HG02798 (cell line): Measurements from ENCODE around the gene RFXAP.
"Not testable (repeated sequence)": the region's sequence is repeated elsewhere in the genome, so short reads cannot be mapped to it uniquely, and the experiment has no call there.

Experiments
- ATAC-seq: cut with Tn5 transposase; IDR thresholded peaks from one replicate; pipeline ENCODE4 v1.9.1; 2021; ENCODE audit warnings: mild to moderate bottlenecking; ENCODE audit not compliant: unreplicated experiment, poor library complexity

RFXAP gene, protein sequence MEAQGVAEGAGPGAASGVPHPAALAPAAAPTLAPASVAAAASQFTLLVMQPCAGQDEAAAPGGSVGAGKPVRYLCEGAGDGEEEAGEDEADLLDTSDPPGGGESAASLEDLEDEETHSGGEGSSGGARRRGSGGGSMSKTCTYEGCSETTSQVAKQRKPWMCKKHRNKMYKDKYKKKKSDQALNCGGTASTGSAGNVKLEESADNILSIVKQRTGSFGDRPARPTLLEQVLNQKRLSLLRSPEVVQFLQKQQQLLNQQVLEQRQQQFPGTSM

DNA sequence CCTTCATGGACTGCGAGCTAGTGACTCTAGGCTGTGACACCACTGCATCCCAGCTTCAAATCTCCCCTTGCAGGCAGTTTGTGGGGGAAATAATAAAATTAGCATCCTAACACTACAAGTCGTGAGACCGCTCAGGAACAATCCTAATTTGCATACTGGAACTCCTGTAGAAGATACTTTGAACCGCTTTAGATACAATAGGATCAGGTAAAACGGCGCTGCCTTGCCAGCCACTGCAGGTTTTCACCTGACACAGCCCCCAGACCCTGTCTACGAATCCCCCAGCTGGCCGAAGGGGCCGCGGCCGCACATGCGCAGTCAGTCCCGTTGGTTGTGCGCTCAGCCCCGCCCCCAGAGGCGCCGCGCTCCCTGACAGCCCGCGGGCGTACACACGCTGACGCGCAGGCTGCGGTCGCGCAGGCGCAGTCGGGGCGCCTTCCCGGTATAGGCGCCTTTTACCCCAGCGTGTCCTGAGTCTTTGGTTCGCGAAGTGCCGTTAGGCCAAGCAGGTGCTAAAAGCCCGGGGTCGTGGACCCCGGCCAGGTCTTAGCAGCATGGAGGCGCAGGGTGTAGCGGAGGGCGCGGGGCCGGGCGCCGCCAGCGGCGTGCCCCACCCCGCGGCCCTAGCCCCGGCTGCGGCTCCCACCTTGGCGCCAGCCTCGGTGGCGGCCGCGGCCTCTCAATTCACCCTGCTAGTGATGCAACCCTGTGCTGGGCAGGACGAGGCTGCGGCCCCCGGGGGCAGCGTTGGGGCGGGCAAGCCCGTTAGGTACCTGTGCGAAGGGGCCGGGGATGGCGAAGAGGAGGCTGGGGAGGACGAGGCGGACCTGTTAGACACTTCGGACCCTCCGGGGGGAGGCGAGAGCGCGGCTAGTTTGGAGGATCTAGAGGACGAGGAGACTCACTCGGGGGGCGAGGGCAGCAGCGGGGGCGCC lies at the start of gene RFXAP:
TSS of gene RFXAP (plus strand) at position 419 of the 935 bp plus-strand sequence. CDS start at position 555, 136 bp downstream.
- peak; percentile 92 for ATAC-seq

DNA sequence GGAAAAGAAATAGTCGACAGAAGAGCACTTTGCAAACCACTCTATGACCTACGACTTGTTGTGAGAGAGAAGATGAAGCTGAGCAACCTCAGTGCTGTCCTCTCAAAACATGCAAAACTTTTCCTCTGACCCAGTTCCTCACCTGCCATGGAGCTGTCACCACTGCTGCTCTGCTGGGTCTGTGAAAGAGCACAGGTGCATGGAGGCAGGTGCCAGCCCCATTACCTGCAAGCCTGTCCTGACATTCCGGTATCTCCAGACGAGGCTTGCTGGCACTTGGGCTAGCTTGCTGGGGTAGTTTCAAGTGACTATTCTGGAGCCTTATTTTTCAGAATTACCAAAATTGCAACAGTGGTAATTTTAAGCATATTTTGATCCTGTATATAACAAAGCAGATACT lies 49.5 kb upstream of the RFXAP start:
- no peak for ATAC-seq

DNA sequence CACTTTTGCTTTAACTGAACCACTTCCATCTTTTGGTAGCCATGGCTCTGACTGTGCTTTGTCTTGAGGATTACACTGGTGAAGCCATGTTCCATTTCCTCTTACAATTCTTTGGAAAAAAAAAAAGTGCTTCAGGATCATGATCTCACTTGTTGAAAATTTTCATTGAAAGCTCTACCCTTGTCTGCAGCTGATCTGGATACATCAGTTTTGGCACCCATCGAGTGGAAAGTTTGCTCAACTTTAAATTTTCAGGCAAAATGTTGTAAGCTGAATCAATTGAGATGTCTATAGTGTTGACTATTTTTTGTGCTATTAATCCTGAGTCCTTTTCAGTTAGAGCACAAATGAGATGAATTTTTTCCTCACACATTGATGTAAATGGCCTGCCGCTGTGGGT lies 48.3 kb upstream of the RFXAP start:
- ATAC-seq, result no peak

DNA sequence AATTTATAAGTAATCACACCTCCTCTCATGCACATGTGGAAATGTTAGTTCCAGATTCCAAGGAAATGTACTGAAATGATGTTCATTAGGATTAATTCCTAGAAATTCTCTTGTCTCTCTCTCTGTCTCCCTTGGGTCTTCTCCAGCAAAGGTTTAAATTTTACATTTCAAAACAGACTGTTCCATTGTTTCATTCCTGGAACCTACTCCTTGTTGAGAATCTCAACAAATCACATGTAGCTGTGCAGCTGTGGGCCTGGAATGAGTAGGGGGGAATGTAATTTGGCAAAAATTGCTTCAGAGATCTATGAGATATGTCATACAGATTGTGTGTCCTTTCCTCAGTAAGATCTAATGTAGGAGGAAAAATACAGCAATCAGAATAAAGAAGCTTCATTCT lies 46.2 kb upstream of the RFXAP start:
- ATAC-seq, result no peak

DNA sequence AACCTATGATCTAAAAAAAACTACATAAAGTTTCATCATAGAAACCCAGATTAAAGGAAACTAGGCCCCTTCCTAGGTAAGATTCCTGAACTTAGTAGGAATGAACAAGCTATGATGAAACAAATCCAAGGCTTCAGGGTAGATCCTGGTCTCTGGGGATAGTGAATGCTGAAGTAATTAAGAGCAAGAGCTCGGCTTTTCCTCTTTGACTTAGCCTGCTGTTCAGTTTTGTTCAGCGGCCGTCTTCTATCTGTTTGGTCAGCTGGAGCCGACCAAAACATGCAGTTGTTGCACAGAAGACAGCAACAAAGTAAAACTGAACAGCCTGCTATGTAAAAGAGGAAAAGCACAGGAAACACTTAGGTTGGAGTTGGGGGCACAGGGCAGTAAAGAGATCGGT lies 44.1 kb upstream of the RFXAP start:
- no peak for ATAC-seq

DNA sequence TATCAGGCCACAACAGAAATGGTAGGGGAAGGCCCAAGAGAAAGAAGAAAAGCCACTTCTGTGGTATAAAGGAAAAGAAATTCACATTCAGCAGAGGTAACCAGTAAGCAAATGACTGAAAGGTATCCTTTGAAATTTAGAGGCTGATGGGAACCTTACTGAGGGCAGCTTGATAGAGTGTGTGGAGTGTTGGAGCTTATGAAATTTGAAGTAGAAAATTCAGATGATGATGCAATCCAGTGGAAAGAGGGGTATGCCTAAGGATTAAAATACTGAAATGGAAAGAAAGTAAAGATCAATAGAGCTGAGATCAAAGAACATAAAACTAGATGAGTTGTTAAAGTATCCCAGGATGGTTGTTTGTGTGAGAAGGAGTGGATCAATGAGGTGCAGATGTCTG lies 42.8 kb upstream of the RFXAP start:
- ATAC-seq, result no peak

DNA sequence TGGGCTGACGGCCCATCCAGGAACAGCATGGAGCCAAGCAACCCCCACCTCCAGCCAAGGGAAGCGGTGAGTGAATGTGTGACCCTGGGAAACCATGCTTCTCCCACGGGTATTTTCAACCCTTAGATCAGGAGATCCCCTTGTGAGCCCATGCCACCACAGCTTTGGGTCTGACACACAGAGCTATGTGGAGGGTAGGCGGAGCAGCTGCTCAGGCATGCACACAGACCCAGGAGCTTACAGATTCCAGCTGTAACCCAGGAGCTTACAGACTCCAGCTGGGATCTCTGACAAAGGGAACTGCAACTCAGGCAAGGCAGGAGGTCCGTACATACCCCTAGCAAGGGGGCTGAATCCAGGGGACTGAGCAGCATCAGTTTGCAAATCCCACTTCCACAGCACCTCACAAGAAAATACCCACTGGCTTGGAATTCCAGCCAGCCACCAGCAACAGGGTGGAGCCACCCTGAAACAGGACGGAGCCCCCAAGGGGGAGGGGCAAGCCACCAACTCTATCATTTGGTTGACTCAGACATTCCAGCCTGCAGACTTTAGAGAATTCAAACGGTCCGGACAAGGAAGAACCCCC lies 40.8 kb upstream of the RFXAP start:
- peak; percentile 72 for ATAC-seq

DNA sequence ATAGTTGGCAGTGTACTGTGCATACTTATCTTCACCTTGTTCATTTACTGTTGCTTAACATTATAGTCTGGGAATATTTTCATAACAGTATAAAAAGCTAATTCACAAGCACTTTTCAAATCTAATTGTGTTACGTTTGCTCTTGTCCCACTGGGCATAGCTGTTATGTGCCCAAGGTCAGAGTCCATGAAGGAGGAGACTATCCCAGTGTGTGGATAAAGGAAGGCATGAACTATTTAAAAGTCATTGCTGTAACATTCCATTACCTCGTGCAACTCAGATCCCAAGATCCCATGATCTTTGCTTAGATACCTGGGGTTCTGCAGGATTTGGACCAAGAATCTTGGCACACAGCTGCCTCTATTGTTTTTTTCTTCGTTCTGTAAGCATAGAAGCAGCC lies 35.1 kb upstream of the RFXAP start:
- no peak for ATAC-seq

DNA sequence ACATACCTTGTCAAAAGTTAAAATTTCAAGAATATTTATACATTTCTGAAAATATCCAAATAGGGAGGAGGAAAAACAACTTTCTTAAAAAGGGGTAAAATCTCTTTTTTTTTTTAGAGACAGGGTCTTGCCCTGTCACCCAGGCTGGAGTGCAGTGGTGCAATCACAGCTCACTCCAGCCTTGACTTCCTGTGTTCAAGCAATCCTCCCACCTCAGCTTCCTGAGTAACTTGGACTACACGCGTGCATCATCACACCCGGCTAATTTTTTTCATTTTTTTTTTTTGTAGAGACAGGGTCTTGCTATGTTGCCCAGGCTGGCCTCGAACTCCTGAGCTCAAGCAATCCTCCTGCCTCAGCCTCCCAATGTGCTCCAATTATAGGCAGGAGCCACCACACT lies 32.8 kb upstream of the RFXAP start:
- ATAC-seq, result not testable (repeated sequence)

DNA sequence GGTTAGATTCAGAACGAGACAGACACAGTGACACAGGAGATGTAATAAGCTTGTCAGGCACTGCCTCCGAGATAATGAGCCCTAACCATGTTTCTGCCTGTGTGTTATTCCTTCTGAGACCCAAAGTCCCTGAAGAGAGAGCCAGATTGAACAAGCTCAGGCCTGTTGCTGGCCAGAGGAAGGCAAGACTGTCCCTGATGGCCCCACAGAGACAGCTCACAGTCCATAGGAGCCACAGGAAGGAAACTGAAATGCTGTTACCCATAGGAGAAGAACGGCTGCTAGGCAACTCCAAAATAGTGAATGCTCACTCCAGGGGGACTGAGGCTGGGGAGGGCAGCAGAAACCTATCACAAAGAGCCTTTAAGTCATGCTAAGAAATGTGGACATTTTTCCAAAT lies 31.8 kb upstream of the RFXAP start:
- no peak for ATAC-seq

DNA sequence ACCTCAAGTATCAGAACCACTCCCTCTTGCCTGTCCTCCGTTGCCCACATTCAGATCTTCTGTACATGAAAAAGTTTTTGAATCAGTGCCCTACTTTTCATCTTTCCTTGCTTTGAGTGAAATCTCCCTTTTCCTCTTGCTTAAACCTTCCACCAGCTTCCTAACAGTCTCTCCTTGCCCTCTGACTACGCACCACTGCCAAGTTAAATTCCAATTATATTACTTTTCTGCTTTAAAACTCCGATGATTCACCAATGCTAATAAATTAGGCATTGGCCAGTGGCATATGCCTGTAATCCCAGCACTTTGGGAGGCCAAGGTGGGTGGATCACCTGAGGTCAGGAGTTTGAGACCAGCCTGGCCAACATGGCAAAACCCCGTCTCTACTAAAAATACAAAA lies 30.7 kb upstream of the RFXAP start:
- no peak for ATAC-seq

DNA sequence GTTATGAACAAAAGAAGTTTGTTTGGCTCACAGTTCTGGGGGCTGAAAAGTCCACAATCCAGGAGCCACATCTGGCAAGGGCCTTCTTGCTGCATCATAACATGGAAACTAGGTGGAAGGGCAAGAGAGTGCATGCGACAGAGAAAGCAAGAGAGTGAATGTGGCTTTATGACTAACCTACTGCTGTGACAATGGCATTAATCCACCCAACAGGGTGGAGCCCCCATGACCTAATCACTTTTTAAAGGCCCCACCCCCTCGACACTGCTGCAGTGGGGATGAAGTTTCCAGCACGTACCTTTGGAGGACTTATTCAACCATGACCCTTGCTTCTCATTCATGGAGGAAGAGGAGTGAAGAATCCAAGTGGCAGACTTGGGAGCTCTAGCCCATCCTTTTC lies 30.0 kb upstream of the RFXAP start:
- ATAC-seq, result no peak

DNA sequence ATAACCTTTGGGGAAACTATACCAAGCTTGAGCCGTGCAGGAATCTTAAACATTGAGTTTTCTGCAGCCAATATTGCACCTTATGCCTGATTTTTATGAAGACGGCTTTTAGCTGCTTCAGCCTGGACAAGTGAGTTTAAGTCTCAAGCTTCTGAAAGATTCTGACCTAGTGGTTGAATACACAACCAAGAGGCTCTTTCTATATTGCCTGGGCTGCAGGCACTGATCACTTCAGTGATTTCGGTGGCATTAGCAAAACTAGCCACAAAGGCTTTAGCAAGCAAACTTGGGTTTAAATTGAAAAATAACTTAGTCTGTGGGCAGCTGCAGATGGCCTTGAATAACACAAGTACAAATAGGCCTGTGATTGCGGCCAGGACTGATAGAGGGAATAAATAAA lies 29.3 kb upstream of the RFXAP start:
- no peak for ATAC-seq

DNA sequence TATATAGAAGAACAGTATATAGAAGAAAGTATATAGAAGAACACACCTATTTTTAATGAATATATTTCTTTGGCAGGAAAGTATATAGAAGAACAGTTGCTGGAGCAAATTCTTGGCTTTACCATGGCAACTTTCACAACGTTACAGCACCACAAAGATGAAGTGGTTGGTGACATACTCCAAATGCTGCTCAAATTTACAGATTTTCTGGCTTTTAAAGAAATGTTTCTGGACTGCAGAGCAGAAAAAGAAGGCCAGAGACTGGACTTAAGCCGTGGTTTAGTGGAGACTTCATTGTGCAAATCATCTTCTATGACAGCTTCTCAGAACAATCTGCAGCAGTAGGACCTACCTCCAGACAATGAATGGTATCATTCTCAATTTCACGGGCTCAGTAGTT lies 24.3 kb upstream of the RFXAP start:
- no peak for ATAC-seq

DNA sequence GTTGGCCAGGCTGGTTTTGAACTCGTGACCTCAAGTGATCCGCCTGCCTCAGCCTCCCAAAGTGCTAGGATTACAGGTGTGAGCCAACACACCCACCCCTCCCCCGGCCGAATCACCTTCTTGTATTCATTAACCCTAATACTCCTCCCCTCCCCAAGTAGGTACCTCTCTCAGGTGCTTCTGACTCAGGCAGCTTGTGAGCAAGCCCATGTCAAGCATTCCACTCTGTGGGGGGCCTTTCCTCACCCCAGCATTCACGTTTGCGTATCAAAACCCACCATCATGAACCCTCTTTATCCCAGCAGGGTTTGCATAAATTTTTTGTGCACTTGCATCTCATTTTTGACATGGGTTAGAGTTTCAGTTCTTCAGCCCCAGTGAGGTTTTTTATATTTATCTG lies 23.6 kb upstream of the RFXAP start:
- ATAC-seq, result no peak

DNA sequence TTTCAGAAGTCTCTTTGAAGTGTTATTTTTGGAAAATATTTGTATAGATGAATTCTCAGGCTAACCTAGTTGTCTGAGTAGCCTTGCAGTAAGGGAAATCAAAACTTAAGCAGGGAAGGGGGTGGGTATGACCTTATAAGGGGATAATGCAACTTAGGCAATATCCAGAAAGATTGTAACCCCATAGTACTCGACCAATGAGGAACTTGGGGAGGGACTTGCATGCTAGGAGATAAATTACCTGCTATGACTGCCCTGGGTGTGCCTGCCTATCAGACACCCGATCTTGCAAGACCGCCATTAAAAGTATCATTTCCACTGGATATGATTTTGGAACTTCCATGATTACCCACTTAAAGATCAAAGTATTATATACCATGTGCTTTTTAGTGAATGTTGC lies 23.0 kb upstream of the RFXAP start:
- ATAC-seq, result no peak

DNA sequence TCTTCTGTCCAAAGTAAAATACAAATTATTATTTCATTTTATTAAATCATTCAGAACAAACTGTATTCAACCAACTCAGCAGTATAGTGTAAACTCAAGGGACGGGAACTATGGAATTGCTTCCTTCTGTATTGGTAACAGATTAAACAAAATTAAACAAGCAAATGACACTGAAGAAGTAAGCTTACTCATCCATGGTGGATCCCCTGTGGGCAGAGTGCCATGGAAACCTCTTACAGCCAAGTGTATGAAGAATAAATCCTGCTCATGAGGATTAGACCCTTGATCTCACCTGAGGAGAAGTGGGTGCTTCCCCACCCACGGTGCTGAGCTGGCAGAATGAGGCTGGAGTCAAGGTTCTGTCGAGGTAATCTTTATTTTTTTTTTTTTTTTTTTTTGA lies 18.0 kb upstream of the RFXAP start:
- no peak for ATAC-seq

DNA sequence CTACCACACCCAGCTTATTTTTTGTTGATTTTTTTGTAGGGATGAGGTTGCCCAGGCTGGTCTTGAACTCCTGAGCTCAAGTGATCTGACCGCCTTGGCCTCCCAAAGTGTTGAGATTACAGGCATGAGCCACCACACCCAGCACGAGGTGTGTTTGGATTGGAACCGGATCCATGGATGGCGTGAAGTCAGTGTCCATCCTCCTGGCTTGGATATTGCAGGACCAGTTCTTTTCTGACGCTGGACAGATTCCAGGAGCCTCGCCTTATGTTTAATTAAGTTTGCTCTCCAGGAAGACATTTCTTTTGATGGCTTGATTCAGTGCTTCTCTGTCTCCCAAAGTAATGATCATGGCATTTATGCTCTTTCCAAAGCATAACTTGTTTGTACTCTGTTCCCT lies 14.4 kb upstream of the RFXAP start:
- ATAC-seq, result no peak

DNA sequence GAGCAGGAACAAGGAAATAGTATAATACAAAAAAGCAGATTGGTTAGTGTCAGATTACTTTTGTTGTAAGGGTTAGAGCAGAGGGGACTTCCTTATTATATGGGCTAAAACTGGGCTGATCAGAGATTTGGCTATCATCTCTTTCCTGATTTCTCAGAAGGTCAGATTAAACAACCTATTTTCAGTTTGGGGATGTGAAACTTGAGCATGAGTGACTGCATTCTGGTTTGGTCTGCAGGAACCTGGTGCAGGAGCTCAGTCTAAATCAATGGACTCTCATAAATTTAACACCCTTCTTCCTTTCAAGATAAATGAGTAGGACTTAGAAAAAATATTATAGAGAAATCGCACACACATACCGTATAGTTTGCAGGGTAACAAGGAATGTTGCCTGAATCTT lies 12.9 kb upstream of the RFXAP start:
- no peak for ATAC-seq

DNA sequence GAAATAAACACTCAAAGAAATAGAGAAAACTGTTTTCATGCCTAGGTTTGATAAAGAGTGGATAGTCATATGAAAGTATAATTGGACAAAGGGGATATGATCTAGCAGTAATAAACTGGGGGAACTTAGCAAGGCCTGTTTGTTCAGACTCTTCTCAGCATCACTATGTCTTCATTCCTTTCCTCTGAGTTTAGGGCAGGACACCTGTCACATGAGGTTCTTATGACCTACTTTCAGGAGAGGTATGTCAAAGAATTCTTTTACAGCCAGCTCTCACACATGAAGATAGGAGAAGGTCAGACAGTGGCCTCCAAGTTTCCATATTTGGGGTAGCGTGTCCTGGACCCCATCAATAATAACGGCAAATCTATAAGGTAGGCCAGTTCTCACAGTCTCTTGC lies 11.4 kb upstream of the RFXAP start:
- ATAC-seq, result no peak

DNA sequence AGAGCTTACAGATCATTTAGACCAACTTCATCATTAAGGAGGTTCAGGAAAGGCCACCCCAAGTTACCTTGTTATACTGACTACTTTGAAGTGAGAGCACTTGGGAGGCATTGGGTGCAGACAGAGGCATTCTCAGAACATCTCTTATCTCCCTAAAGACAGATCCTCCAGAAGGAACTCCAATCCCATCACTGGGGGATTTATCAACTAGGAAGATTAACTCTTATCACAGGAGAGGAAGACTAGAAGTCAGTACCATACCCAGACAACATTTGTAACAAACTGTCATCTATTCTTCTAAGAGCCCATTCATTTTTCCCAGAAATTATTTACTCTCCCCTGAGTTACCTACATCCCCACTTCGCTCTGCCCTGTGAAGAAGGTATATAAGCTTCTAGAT lies 5.8 kb upstream of the RFXAP start:
- ATAC-seq, result no peak
